ENCODE measurements around the gene RNF227. TPM values are rescaled to one million over a fixed set of nuclear protein-coding genes. Genes with fewer than 3 reads are reported as not detected.

The RNF227 gene
- total and polyA plus RNA-seq, 10 of the 15 experiments (the other 5 are each of a cell fraction or from before 2014, with no cell fraction given) = 0.49 to 5.0 (median 1.3) TPM

DNA sequence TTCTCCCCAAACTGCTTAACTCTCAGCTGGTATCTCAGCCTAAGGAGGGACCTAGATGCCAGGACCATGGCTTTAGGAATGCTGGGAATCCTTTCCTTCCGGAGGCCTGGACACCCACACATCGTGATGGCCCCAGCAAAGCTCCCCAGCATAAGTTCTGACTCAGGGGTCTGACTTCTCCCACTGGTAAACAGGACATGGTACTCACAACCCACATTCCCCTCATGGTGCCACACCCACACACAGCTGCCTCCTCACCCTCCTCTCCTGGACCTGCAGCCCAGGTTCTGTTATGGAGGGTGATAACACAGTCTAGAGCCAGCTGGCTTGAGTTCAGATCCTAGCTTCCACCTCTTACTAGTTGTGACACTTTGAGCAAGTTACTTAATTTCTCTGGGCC, 719 bp upstream of the RNF227 start:
- Histone ChIP-seq H3K4me2 (ENCODE audit: control insufficient read depth, insufficient read depth) (peak overlapping the region; percentile 88; the same call in 1 of the 2 replicates), H3K9ac (ENCODE audit: control insufficient read depth, insufficient read depth, low read length) (no peak overlapping the region), H3K36me3 (ENCODE audit: control insufficient read depth in 2 of 2, insufficient read depth in 2 of 2, low read length in 1 of 2) (peaks cover 0 to 3% of the 10 kb centered on the region in 2 experiments; a peak in 3 of 4 replicates), H4K20me1 (ENCODE audit: control insufficient read depth, insufficient read depth) (no peaks in the 10 kb centered on the region), H3K9me3 (replicated peaks; ENCODE audit: control insufficient read depth, insufficient read depth, low read length) (no peaks in the 10 kb centered on the region), H3K27ac (ENCODE audit: control insufficient read depth, insufficient read depth) (no peak overlapping the region), H2AFZ (ENCODE audit: control insufficient read depth, low read depth, low read length) (no peak overlapping the region), H3K79me2 (ENCODE audit: control insufficient read depth, insufficient read depth, low read length) (no peaks in the 10 kb centered on the region), H3K4me3 (no peak overlapping the region), H3K27me3 (replicated peaks in 1 of 2; ENCODE audit: control insufficient read depth in 2 of 2, insufficient read depth in 2 of 2, low read length in 1 of 2) (no peaks in the 10 kb centered on the region), H3K4me1 (ENCODE audit: control insufficient read depth, insufficient read depth, low read length) (peaks cover 10% of the 10 kb centered on the region)
- ChIA-PET CTCF (interaction anchor here (0.7 to 8.2 kb wide), 10 partner anchors 16 to 140 kb away, joined by 3 to 48 read pairs (median 5); partner anchors contain the start of genes CNTROB, CYB5D1, NAA38 and TRAPPC1), RAD21 (ENCODE audit: unreplicated experiment) (interaction anchor here (0.6 to 6.4 kb wide), 6 partner anchors 15 to 125 kb away, joined by 3 to 75 read pairs (median 6); partner anchors contain the start of genes CNTROB, KDM6B and TRAPPC1), SMC1A (ENCODE audit: uncharacterized antibody, unreplicated experiment) (interaction anchor here (0.9 to 3.5 kb wide), 6 partner anchors 10 to 429 kb away, joined by 3 to 21 read pairs (median 6); partner anchors contain the start of genes CNTROB and TRAPPC1), POLR2A (interaction anchor here (1.0 to 4.0 kb wide), 3 partner anchors 16 to 82 kb away, joined by 3 to 27 read pairs (median 3); partner anchors contain the start of genes CNTROB, NAA38 and TRAPPC1)
- FAIRE-seq (no peak), ATAC-seq (no peak), DNase-seq (ENCODE audit: low read depth, low spot score) (no peak)
- in situ Hi-C loops (cut with MboI) = no loop called here
- intact Hi-C loops (cut with micrococcal nuclease; ENCODE audit: unreplicated experiment) = no loop called here
- 95% methylated on average over 2 of the region's 2 CpGs for WGBS (ENCODE audit: insufficient coverage, insufficient replicate concordance, low lambda C conversion rate, missing lambda C conversion rate)
- BruUV-seq (replicated peaks) = no TSS peak
- TF ChIP-seq ZBTB40 (IDR thresholded peaks at IDR 0.05; ENCODE audit: borderline replicate concordance) (no peak), NR2C2 (IDR thresholded peaks at IDR 0.05; ENCODE audit: borderline replicate concordance, control insufficient read depth, insufficient read length, low read depth) (no peak), FOXK2 (IDR thresholded peaks at IDR 0.05) (no peak), SREBF2 (IDR thresholded peaks at IDR 0.05; ENCODE audit: low read length) (no peak), CBFB (IDR thresholded peaks at IDR 0.05; ENCODE audit: low read depth) (no peak), MAX (IDR thresholded peaks at IDR 0.05; ENCODE audit: low read depth, low read length) (no peak), MYB (IDR thresholded peaks at IDR 0.05; ENCODE audit: borderline replicate concordance, low read depth, low read length) (no peak), BACH1 (IDR thresholded peaks at IDR 0.05; ENCODE audit: borderline replicate concordance) (no peak), CUX1 (IDR thresholded peaks at IDR 0.05; ENCODE audit: insufficient replicate concordance, low read depth, low read length) (no peak), ELK1 (IDR thresholded peaks at IDR 0.05; ENCODE audit: low read depth, low read length) (no peak)
- TF ChIP-seq, protein P1, sequence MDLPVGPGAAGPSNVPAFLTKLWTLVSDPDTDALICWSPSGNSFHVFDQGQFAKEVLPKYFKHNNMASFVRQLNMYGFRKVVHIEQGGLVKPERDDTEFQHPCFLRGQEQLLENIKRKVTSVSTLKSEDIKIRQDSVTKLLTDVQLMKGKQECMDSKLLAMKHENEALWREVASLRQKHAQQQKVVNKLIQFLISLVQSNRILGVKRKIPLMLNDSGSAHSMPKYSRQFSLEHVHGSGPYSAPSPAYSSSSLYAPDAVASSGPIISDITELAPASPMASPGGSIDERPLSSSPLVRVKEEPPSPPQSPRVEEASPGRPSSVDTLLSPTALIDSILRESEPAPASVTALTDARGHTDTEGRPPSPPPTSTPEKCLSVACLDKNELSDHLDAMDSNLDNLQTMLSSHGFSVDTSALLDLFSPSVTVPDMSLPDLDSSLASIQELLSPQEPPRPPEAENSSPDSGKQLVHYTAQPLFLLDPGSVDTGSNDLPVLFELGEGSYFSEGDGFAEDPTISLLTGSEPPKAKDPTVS (IDR thresholded peaks at IDR 0.05; ENCODE audit: low read depth, low read length) = no peak

Data from GM12878 (cell line).